HG03565 (cell line): ENCODE data around the gene FNDC1.
"Not testable (repeated sequence)": the region's sequence is repeated elsewhere in the genome, so short reads cannot be mapped to it uniquely, and the experiment has no call there.

Experiments used
- ATAC-seq: cut with Tn5 transposase; IDR thresholded peaks from one replicate; pipeline ENCODE4 v1.9.1; 2021; ENCODE audit warnings: mild to moderate bottlenecking, moderate library complexity; ENCODE audit not compliant: unreplicated experiment

The FNDC1 gene

GRCh38 chr6:159169193-159169555, at the start of gene FNDC1:
Gene FNDC1, plus strand, starts transcription at chr6:159169400. Its CDS starts 197 bp downstream, at chr6:159169597.
- no peak for ATAC-seq

GRCh38 chr6:159119791-159120190, 49.4 kb upstream of the FNDC1 start:
- ATAC-seq: no peak

GRCh38 chr6:159121486-159121885, 47.7 kb upstream of the FNDC1 start:
- ATAC-seq: no peak

GRCh38 chr6:159122453-159122852, 46.7 kb upstream of the FNDC1 start:
- no peak for ATAC-seq

GRCh38 chr6:159123831-159124230, 45.4 kb upstream of the FNDC1 start:
- ATAC-seq: not testable (repeated sequence)

- ATAC-seq: no peak
Observed at GRCh38 chr6:159125014-159125609, 44.1 kb upstream of the FNDC1 start.

GRCh38 chr6:159125951-159126352, 43.2 kb upstream of the FNDC1 start:
- ATAC-seq: no peak

- no peak for ATAC-seq
Observed at GRCh38 chr6:159126590-159126989, 42.6 kb upstream of the FNDC1 start.

GRCh38 chr6:159127701-159128100, 41.5 kb upstream of the FNDC1 start:
- no peak for ATAC-seq

GRCh38 chr6:159128978-159129377, 40.2 kb upstream of the FNDC1 start:
- ATAC-seq: no peak

- no peak for ATAC-seq
Observed at GRCh38 chr6:159130846-159131245, 38.4 kb upstream of the FNDC1 start.

- ATAC-seq: no peak
Observed at GRCh38 chr6:159131709-159132108, 37.5 kb upstream of the FNDC1 start.

GRCh38 chr6:159132664-159133063, 36.5 kb upstream of the FNDC1 start:
- ATAC-seq: no peak

GRCh38 chr6:159134701-159135364, 34.4 kb upstream of the FNDC1 start:
- ATAC-seq: no peak

- ATAC-seq: no peak
Observed at GRCh38 chr6:159137676-159138075, 31.5 kb upstream of the FNDC1 start.

- ATAC-seq: no peak
Observed at GRCh38 chr6:159142531-159142930, 26.7 kb upstream of the FNDC1 start.

- no peak for ATAC-seq
Observed at GRCh38 chr6:159148641-159149040, 20.6 kb upstream of the FNDC1 start.

GRCh38 chr6:159149641-159150040, 19.6 kb upstream of the FNDC1 start:
- no peak for ATAC-seq

- no peak for ATAC-seq
Observed at GRCh38 chr6:159151266-159151855, 17.8 kb upstream of the FNDC1 start.

GRCh38 chr6:159152041-159152440, 17.2 kb upstream of the FNDC1 start:
- no peak for ATAC-seq

GRCh38 chr6:159152782-159153181, 16.4 kb upstream of the FNDC1 start:
- ATAC-seq: no peak

- no peak for ATAC-seq
Observed at GRCh38 chr6:159155679-159156078, 13.5 kb upstream of the FNDC1 start.
